H1 (cell line): ENCODE data around the gene FAM170B.

Source experiments
- CREB1 ChIP-seq: IDR thresholded peaks from 2 replicates; pipeline ENCODE4 v1.6.1; 2012; ENCODE audit warnings: inconsistent platforms
- GTF2F1 ChIP-seq: IDR thresholded peaks from 2 replicates; pipeline ENCODE4 v1.6.1; 2012; ENCODE audit warnings: low read depth, low read length, improper control_type of control experiment, borderline replicate concordance
- JUND ChIP-seq: IDR thresholded peaks from 2 replicates; pipeline ENCODE4 v1.6.1; 2011; ENCODE audit warnings: mild to moderate bottlenecking, improper control_type of control experiment, low read length
- POLR2AphosphoS5 ChIP-seq: IDR thresholded peaks from 2 replicates; pipeline ENCODE4 v1.6.1; 2011; ENCODE audit warnings: low read depth, low read length
- RNF2 ChIP-seq: fragments of 200-900, 300-1000 bp; sonication (generic); IDR thresholded peaks from 2 replicates; pipeline ENCODE4 v1.7.1; 2016; ENCODE audit warnings: borderline replicate concordance, low read depth, mild to moderate bottlenecking, antibody characterized with exemption, low read length; ENCODE audit not compliant: poor library complexity, severe bottlenecking; ENCODE audit errors: missing control alignments
- TF ChIP-seq, protein P1 (sequence below), 3 experiments: IDR thresholded peaks; 1 replicate in 2 of 3; 2 replicates in 1 of 3; pipeline versions ENCODE4 v1.5.1 to v1.6.1; 2011; ENCODE audit warnings: low read length in 3 of 3, mild to moderate bottlenecking in 3 of 3, inconsistent platforms in 2 of 3, low read depth in 1 of 3, moderate library complexity in 1 of 3; ENCODE audit not compliant: insufficient read depth in 1 of 3; ENCODE audit errors: control extremely low read depth in 1 of 3

DNA sequence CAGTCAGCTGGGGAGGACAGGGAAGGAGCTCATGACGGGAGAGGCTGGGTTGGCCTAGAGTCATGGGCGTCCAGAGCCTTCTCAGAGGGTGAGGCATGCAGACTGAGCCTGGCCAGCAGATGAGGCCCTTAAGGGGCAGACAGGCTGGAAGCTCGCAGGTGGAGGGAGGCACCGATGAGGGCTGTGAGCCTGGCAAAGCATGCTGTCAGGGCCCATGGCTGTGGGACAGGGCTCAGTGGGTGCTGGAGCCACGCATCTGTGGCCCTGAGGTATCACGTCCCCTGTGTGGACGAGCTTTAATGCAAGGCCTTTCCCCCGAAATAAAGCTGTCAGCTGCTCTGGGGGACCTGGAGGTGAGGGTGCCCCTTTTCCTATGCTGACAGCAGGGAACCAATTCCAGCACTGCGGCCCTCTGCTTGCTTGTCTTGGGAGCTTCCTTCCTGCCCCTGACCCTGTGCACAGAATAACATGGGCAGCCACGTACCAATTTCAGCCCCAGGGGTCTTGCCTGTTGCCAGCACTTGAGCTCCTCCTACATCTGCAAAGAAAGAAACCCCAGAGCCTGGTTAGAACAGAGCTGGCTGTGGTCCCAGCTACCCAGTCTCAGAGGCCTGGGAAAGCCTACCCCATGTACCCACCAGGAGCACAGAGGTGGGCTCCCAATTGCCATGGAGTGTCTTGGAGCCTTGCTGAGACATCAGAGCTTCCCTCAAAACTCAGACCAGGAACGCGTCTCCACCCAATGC is 33.8 kb upstream of the FAM170B start:
- TF ChIP-seq, protein P1, sequence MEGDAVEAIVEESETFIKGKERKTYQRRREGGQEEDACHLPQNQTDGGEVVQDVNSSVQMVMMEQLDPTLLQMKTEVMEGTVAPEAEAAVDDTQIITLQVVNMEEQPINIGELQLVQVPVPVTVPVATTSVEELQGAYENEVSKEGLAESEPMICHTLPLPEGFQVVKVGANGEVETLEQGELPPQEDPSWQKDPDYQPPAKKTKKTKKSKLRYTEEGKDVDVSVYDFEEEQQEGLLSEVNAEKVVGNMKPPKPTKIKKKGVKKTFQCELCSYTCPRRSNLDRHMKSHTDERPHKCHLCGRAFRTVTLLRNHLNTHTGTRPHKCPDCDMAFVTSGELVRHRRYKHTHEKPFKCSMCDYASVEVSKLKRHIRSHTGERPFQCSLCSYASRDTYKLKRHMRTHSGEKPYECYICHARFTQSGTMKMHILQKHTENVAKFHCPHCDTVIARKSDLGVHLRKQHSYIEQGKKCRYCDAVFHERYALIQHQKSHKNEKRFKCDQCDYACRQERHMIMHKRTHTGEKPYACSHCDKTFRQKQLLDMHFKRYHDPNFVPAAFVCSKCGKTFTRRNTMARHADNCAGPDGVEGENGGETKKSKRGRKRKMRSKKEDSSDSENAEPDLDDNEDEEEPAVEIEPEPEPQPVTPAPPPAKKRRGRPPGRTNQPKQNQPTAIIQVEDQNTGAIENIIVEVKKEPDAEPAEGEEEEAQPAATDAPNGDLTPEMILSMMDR (IDR thresholded peaks at IDR 0.05; ENCODE audit: control extremely low read depth in 1 of 3, insufficient read depth in 1 of 3, low read depth in 1 of 3, low read length in 3 of 3) = no peak
- TF ChIP-seq CREB1 = no peak
- no peak for TF ChIP-seq JUND
- no peak for TF ChIP-seq POLR2AphosphoS5
- TF ChIP-seq GTF2F1 = no peak
- no peak for TF ChIP-seq RNF2
